GM21786 (cell line): Measurements from ENCODE around the gene CDC42BPB.

ENCODE experiments used
- ATAC-seq: cut with Tn5 transposase; IDR thresholded peaks from one replicate; pipeline ENCODE4 v1.9.1; 2021; ENCODE audit not compliant: unreplicated experiment

Gene CDC42BPB

DNA sequence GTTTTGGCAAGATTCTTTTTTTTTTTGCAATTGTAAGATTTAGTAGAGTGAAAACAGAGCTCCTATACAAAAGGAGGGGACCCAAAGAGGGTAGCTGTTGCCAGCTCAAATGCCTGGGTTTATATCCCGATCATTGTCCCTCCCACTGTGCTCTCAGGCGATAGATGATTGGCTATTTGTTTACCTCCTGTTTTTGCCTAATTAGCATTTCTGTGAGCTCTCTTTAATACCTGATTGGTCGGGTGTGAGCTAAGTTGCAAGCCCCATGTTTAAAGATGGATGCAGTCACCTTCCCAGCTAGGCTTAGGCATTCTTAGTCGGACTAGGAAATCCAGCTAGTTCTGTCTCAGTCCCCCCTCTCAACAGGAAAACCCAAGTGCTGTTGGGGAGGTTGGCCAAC lies 39.0 kb upstream of the CDC42BPB start:
- ATAC-seq: no peak

DNA sequence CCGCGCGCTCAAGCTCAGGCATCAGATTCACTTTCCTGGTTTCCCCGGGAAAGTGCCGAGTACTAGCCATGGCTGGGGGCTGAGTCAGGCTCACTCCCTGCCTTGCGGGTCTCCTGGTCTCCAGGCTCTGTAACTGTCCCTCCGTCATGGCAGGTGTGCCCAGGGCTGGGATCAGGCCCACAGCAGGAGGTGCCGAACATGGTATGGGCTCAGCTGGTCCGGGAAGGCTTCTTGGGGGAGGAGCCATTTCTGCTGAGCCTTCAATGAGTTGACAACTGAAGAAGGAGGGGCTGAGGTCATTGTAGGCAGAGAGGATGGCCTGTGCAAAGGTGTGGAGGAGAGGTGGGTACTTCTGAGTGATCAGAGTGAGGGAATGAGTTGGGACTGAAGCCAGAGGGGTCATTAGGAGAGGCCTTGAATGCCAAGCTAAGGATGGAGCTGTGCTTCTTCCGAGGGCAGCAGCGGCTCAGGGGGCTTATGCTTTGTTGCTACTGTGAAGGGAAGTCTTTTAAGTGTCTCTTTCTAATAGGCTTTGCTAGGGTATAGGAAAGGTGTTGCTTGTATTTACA lies 37.9 kb upstream of the CDC42BPB start:
- no peak for ATAC-seq

DNA sequence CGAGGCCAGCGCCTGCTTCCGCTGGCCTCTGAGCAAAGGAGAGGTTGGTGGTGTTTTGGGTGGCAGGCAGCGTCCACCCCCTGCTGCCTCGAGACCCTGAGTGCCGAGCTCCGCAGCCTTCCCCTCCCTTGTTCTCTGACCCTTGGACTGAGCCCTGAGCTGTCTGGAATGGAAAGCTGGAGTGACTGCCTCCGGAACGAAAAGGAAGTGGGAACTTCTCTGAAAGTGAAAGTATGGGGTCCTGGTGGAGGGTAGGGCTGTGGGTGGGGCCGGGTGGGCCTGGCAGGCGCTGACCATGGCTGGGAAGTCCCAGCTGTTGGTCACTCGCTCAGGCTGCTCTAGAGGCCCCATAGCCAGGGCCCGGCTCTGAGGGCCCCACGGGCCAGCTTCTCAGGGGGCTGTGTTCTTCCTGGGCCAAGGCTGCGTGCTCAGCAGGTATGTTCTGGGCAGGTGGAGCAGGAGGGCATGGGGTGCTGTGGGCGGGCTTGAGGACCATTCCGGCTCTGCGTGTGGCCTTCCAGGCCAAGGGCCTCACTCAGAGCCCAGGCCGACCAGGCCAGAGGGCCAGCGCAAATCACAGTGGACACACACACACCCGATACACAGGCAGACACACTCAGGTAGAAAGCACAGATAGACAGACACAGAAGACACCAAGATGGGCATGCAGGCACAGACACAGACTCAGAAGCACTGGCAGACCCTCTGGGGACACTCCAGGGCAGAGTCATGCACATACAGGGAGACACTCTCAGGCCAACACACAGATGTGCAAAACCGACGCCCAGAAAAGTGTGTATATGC lies 37.3 kb upstream of the CDC42BPB start, which contains the start of gene EXOC3L4:
TSS of gene EXOC3L4 (plus strand) at position 320 of the 804 bp plus-strand sequence. CDS start 5,495 bp downstream, outside the sequence.
- no peak for ATAC-seq

DNA sequence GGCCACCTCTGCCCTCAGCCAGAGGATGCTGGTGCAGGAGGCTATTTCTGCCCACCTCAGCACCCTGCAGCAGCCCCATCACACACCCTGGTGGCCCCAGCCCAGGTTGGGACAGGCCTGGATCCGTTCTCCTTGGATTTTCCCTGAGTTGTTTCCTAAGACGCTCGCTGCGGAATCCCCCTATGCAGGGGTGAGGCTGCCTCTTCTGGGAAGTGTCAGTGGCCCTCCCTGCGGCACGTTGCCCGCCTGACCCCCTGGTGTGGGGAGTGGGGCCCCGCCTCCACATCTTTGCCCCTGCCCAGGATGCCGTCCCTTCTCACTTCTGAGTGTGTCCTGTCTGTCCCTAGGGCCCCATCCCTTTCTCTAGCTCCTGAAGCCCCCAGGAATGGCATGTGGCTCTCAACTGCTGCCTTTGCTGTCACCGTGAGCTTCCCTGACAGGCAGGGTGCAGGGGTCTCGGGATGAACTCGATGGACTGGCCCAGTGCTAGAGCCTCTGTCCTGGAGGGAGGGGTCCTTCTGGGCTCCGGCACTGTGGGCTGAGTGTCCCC lies 36.6 kb upstream of the CDC42BPB start:
- no peak for ATAC-seq

DNA sequence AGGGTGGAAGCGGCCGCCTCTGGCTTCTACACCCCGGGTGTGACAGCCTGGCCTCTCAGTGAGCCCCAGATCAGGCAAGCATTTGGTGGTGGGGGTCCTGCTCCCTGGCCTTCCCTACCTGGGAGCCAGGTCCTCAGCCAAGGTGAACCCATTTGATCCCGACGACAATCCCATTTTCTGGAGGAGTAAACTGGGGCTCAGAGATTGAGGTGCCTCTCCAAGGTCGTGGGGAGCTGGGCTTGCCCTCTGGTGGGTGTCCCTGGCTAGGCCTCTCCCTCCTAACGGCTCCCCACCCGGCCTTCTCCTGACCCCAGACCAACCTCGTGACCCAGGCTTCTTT lies 34.5 kb upstream of the CDC42BPB start:
- no peak for ATAC-seq

DNA sequence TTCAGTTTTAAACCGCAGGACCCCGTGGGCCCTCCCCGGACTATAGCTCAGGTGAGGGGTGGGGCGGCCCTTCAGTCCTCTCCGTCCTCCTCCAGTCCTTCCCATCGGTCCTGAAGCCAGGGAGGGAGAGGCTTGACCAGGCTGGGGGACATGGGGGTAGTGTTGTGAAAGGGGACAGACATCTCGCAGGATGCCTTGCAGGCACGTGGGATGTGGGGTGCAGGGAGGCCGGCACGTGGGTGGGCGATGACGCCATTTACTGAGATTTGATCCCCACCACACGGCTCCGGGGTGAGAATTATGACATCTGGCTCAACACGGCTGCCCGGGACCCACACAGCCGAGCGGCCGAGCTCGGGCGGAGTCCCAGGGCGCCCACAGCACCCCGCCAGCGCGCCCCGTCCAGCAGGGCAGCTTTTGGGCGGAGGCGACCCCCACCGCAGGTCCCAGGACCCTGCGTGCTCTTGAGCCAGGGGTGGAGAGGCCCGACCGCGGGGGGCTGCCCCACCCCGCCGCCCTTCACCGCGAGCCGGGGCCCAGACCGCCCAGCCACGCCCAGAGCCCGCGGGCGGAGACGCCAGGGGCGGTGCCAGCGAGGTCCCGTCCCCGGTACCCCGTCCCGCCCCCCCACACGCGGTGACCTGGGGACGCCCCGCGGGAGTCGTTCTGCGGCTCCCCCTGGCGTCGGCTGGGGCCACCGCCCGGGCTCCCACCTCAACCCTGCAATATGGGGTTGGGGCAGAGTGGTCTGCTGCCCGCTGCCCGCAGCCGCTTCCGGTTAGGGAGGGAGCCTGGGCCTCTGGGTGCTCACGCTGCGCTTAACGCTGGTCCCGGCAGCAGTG lies 33.9 kb upstream of the CDC42BPB start:
- peak; percentile 67 for ATAC-seq

DNA sequence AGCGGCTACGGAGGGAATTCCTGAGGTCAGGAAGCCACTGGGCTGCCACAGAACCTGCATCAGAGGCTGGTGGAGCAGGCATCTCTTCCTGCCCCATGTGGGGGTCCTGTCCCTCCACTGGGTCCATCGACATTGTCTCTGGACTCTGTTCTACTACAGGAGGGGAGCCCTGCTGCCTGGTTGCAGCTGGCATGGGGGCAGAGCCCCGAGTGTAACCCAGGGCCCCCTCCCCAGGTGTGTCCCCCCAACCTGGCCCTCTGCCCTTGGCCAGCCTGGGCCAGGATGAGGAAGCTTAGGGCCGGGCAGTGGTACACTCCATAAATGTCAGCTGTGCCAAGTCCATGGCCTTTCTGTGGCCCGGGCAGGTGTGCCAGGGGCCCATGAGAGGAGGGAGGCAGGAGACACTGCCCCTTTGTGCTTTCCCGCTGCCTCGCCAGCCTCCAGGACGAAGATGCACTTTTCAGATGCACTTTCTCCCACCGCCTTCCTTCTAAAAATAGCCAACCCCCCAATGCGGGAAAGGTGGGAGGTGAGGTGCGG lies 33.2 kb upstream of the CDC42BPB start:
- no peak for ATAC-seq

DNA sequence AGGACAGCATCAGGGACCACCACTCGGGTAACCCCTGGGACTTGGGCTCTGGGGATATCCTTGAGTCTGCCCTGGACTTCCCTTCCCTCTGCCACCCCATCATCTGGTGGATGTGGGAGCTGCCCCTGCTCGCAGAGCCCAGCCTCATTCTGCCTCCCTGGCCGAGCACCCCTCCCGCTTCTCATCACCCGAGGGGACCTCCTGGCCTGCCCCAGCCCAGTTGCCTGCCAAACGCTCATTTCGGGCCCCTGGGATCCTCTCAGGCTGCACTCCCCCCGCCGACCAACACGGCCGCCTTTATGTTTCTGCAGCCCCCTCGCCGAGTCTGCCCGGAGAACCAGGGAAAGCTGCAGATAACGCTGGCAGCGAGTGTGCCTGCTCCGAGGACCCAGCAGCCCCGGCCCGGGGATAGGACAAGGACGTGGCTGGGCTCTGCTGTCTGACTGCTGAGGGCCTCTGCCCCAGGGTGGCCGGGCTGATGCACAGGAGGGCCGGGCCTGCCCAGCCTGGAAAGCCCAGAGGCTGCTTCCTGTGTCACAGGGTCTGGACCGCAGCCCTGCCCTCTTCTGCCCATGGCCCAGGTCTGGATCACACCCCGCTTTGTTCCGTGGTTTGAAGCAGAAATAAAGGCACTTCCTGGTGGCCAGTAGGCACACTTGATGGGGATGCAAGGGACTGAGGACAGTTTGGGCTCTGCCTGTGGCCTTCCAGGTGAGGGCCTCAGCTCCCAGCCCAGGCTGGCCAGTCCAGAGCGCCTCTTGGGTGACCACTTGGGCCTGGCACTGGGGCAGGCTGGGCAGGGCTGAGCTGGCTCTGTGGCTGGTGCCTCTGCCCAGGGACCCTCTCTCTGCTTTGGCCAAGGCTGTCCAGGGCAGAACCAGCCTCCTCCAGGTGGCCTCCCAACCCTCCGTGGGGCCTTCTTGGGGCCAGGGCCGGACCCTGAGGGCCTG lies 32.3 kb upstream of the CDC42BPB start:
- ATAC-seq: no peak

DNA sequence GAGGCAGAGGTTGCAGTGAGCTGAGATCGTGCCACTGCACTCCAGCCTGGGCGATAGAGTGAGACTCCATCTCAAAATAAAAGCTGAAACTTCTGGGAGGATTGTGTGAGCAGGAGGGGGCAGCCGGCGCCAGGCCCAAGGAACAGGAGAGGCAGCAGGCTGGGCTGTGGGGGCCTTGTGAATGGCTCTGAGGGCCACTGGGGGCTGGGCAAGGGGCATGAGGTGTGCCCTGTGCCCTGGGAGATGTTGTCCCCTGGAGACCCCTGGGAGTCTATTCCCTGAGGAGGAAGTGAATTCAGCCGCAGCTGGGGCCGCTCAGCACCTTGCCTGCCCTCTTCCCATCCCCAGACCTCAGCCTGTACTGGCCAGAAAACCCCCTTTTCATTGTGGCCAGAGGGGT lies 31.6 kb upstream of the CDC42BPB start:
- no peak for ATAC-seq

DNA sequence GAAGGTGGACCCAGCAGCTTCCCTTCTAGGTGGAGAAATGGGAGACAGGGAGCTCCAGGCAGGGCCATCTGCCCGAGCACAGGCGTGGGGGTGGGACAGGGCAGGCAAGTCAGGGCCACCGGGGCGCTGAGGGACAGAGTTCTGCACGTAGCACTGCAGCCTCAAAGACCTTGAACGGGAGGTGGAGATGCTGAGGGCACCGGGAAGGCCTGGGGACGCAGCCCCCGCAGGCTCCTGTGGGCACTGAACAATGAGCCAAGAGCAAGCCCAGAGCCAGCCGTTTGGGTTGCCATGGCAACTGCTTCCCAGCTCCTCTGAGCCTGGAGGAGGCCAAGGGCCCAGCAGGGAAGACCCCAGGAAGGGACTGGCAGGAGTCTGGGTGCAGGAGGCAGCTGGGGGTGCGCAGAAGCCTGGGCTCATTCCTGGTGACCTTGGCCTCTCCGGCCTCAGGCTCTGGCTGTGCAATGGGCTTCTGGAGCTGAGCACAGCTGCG lies 30.0 kb upstream of the CDC42BPB start:
- no peak for ATAC-seq

DNA sequence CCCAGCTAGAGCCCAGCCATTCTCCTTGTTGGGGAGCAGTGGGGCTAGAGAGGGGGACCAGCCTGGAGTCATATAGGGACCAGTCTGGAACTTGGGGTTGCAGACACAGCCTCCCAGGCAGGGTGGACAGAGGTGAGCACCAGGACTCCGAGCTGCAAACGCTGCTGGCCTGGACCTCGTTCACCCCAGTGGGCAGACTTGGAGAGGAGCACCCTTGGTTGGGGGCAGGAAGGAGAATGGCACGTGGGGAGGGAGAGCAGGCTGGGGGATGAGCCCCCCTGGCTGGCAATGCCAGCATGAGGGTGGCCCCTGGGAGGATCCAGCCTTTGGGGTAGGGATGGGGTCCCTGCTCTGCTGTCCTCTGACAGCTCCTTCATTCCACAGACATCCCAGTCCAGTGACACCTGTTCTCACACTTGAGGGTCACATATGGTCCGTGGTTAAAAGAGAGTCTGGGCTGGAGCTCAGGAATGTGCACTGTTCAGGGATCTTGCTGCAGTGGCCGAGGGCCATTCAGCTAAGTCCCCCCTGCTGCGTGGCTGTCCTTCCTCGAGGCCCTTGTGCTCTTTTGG lies 29.5 kb upstream of the CDC42BPB start:
- ATAC-seq: no peak

DNA sequence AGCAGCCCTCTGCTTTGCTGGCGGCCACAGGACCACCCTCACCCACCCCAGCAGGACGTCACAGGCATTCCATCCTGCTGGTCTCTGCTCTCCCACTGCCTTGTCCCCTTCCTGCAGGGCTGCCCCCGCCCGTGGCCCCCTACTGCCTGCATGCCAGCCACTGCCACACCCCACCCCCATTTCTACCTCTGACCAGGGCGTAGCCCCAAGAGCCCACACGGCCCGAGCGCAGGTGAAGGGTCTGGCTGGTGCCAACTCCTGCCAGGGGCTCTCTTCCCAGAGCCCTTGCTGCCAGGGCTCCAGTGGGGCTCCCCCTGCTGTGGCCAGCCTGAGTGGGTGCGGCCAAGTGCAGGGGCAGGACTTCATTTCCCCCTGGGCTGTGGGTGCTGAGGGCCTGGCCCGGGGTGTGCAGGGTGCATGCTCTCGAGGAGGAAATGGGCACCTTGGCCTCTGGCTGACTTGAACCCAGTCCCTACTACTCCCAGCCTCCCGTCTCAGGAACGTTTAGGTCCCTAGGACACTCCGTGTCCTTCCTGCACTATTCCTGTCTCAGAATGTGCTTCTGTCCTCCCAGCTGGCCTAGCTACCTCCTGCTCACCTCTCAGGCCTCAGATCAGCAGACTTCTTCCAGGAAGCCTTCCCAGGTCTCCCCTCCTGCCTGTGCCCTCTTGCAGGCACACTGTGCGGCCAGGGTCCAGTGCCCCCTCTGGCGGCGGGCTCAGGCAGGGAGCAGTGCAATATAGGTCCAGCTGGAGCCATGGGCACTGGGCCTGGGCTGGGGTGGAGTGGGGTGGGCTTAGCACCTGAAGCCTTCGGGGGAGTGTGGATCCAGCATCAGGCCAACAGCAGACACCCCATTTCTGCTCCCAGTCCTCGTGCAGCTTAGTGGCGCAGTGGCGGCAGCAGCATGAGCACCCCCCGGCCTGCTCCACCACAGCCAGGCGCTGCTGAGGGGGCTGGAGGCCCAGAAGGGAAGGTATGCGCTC lies 28.1 kb upstream of the CDC42BPB start:
- ATAC-seq: no peak

DNA sequence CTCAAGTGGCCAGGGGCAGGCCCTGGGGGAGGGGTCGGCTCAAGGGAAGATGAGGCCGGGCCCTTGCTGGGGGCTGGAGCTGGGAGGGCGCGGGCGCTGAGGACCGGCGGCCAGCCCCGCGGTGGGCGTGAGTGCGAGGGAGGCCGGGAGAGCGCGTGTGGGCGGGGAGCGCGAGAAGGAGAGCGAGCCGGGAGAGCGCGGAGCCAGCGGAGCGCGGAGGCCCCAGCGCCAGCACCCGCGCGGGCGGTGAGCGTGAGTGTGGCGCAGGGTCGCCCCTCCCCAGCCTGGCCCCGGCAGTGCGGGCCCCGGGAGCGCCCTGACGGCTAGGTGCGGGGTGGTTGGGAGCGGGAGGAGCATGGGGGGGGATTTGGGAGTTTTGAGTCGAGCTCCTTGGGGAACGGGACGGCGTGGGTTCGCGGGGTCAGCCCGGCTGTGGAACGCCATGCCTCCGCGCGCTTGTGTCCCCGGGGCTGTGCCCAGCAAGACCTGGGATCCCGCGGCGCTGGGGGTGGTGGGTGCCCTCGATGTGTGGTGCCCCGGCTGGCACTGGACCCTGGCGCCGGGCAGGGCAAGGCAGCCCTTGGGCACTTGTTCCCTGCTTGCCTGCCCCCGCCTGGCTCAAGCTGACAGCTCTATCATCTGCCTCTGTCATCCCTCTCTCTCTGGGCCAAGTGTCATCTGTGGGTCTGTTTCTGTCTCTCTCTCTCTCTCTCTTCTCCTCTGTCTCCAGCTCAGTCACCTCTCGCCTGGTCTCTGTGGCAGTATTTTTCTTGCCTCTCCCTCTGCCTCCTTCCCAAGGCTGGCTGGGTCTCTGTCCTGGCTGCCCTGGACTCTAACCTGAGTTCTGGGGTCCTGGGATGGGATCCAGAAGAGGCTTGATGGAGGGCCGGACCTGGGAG lies 26.9 kb upstream of the CDC42BPB start, which contains the start of gene LBHD2:
TSS of gene LBHD2 (plus strand) at position 190 of the 899 bp plus-strand sequence. CDS start 1,803 bp downstream, outside the sequence.
- no peak for ATAC-seq

DNA sequence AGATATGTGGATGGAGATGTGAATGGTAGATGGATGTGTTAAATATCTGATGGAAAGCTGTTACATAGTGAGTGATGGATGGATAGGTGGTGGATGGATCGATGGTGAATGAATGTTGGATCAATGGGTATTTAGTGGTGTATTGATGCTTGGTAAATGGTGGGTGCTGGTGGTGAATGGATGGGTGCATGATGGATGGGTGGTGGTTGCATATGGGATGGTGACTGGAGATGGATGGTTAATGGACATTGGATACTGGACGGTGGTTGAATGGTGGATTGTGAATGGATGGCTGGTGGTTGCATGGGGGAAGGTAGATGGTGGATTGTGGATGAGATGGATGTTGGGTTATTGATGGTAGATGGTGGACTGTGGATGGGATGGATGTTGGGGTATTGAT lies 24.6 kb upstream of the CDC42BPB start:
- ATAC-seq: no peak

DNA sequence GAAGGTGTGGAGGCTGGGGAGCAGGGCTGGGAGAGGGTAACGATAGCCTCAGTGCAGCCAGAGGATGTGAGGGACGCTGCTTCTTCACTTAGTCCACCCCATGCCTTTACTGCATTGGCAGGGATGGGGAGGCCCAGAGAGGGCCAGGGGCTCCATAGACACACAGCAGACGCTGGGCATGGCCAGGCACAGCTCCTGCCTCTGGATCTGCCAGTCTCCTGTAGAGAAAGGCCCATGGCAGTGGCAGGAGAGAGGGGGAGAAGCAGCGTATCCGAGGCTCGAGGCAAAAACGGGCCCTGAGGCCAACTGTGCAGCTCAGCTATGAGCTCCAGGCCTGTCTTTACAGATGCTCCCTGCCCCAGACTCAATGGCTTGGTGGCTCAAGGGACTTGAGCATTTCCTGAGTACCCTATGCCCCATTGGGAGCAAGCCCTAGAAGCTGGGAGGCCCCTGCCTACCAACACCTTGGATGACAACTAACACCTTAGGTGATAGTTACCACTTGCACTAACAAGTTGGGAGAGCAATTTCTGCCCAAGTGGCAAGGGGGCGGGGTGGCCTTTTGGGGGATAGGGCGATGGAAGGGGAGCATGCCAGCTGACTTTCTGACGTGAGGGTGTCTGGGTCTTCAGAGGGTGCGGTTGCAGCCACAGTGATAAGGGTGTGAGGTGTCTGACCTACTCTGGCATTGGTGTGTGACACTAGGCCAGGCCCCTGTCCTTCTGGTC lies 21.7 kb upstream of the CDC42BPB start:
- no peak for ATAC-seq

DNA sequence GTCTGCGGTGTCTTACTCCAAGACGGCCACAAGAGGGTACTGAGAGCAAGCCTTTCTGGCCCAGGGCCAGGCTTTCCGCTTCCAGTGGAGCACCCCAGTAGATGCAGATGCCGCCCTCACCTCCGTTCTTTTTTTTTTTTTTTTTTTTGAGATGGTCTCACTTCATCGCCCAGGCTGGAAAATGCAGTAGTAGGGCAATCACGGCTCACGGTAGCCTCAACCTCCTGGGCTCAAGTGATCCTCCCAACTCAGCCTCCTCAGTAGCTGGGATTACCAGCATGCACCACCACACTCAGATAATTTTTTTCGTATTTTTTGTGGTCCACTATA lies 21.0 kb upstream of the CDC42BPB start:
- no peak for ATAC-seq
